ENCODE results near the gene CERCAM. TPM values are rescaled to one million over a fixed set of nuclear protein-coding genes. Genes with fewer than 3 reads are reported as not detected.
A peak's percentile ranks its signal among the peaks of the same experiment; 100 is the strongest.
"Not testable (repeated sequence)": the region's sequence is repeated elsewhere in the genome, so short reads cannot be mapped to it uniquely, and the experiment has no call there.

CERCAM gene
- total RNA-seq, 5 donors from 2014 or later (not counting 1 experiment from before 2014, with no cell fraction given), result 0.30 to 1.9 (median 1.3) TPM

DNA sequence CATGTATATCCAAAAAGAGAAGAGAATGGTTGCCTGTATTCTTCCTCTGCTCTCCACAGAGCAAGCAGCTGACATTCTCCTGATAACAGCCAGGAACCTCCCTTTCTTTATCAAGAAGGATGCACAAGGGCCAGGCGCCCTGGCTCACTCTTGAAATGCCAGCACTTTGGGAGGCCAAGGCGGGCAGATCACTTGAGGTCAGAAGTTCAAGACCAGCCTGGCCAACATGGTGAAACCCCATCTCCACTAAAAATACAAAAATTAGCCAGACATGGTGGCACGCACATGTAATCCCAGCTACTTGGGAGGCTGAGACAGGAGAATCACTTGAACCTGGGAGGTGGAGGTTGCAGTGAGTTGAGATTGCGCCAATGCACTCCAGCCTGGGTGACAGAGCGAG, 25.8 kb downstream of the CERCAM start:
- H3K9me3 Mint-ChIP-seq; H3K9me3 ChIP-seq; H3K27me3 ChIP-seq (replicated peaks in 1 of 2; ENCODE audit: control insufficient read depth in 2 of 2, extremely low read depth in 1 of 2, insufficient read depth in 2 of 2, low read length in 1 of 2); H3K27ac ChIP-seq (ENCODE audit: low read length); H3K4me1 Mint-ChIP-seq; H3K27me3 Mint-ChIP-seq; CTCF ChIA-PET; H3K4me3 Mint-ChIP-seq; ATAC-seq (replicated peaks in 1 of 4); H3K27ac Mint-ChIP-seq; H3K36me3 Mint-ChIP-seq; POLR2A ChIA-PET; H3K4me3 ChIP-seq (ENCODE audit: control insufficient read depth in 1 of 2, extremely low read depth in 1 of 2, low read length in 1 of 2); H3K36me3 ChIP-seq (ENCODE audit: control insufficient read depth in 2 of 2, extremely low read depth in 1 of 2, insufficient read depth in 1 of 2, low read length in 1 of 2); DNase-seq; H3K4me1 ChIP-seq (ENCODE audit: control insufficient read depth in 1 of 2, extremely low read depth in 1 of 2, insufficient read depth in 2 of 2, low read length in 2 of 2): not testable (repeated sequence)
- WGBS (ENCODE audit: insufficient coverage), result no CpG with 5 or more reads among the region's 5 CpGs

DNA sequence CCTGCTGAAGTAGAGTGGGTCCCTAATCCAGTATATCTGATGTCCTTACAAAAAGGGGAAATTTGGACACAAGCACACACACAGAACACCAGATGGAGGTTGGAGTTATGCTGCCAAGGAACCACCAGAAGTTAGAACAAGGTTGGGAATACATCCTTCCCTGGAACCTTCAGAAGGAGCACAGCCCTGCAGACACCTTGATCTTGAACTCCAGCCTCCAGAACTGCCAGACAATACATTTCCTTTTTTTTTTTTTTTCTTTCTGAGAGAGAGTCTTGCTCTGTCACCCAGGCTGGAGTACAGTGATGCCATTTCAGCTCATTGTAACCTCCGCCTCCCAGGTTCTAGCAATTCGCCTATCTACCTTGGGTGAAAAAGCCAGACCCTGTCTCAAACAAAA, 28.1 kb downstream of the CERCAM start:
- Histone ChIP-seq H3K36me3 (ENCODE audit: control insufficient read depth in 2 of 2, extremely low read depth in 1 of 2, insufficient read depth in 1 of 2, low read length in 1 of 2) (no peaks in the 10 kb centered on the region), H3K27ac (ENCODE audit: low read length) (no peak overlapping the region), H3K4me3 (ENCODE audit: control insufficient read depth in 1 of 2, extremely low read depth in 1 of 2, low read length in 1 of 2) (no peak overlapping the region), H3K9me3 (no peaks in the 10 kb centered on the region), H3K27me3 (replicated peaks in 1 of 2; ENCODE audit: control insufficient read depth in 2 of 2, extremely low read depth in 1 of 2, insufficient read depth in 2 of 2, low read length in 1 of 2) (no peaks in the 10 kb centered on the region), H3K4me1 (ENCODE audit: control insufficient read depth in 1 of 2, extremely low read depth in 1 of 2, insufficient read depth in 2 of 2, low read length in 2 of 2) (no peaks in the 10 kb centered on the region)
- Mint-ChIP-seq H3K27me3 (no peaks in the 10 kb centered on the region), H3K4me3 (no peak overlapping the region), H3K36me3 (no peaks in the 10 kb centered on the region), H3K4me1 (no peaks in the 10 kb centered on the region), H3K27ac (no peak overlapping the region), H3K9me3 (no peaks in the 10 kb centered on the region)
- no CpG with 5 or more reads among the region's 2 CpGs for WGBS (ENCODE audit: insufficient coverage)
- DNase-seq (no peak), ATAC-seq (replicated peaks in 1 of 4) (no peak)
- ChIA-PET CTCF (no interaction called here), POLR2A (interaction anchor here in 1 of 2 donors (0.6 kb wide), 1 partner anchor 199 kb away, joined by 3 read pairs; no protein-coding TSS in a partner anchor)

- peaks cover 5 to 6% of the 10 kb centered on the region in 2 donors for H3K36me3 ChIP-seq (ENCODE audit: control insufficient read depth in 2 of 2, extremely low read depth in 1 of 2, insufficient read depth in 1 of 2, low read length in 1 of 2)
- no peak for ATAC-seq (replicated peaks in 1 of 4)
- DNase-seq, result no peak
- no peaks in the 10 kb centered on the region for H3K9me3 ChIP-seq
- Mint-ChIP-seq H3K4me1 (peaks cover 16 to 21% (median 21%) of the 10 kb centered on the region in 3 donors), H3K27me3 (no peaks in the 10 kb centered on the region), H3K4me3 (peak overlapping the region; percentile 17 to 88 (median 50)), H3K27ac (peak overlapping the region; percentile 2 to 57), H3K9me3 (no peaks in the 10 kb centered on the region), H3K36me3 (peaks cover 7% of the 10 kb centered on the region)
- ChIA-PET CTCF (interaction anchor here in 1 of 2 donors (1.7 kb wide), 1 partner anchor 95 kb away, joined by 4 read pairs; no protein-coding TSS in a partner anchor), POLR2A (no interaction called here)
- peaks cover 0 to 14% of the 10 kb centered on the region in 2 experiments for H3K4me1 ChIP-seq (ENCODE audit: control insufficient read depth in 1 of 2, extremely low read depth in 1 of 2, insufficient read depth in 2 of 2, low read length in 2 of 2)
- 88% methylated on average over 7 of the region's 14 CpGs for WGBS (ENCODE audit: insufficient coverage)
- H3K27me3 ChIP-seq (replicated peaks in 1 of 2; ENCODE audit: control insufficient read depth in 2 of 2, extremely low read depth in 1 of 2, insufficient read depth in 2 of 2, low read length in 1 of 2), result no peaks in the 10 kb centered on the region
- H3K4me3 ChIP-seq (ENCODE audit: control insufficient read depth in 1 of 2, extremely low read depth in 1 of 2, low read length in 1 of 2), result no peak overlapping the region
- H3K27ac ChIP-seq (ENCODE audit: low read length), result no peak overlapping the region
Observed at GRCh38 chr9:128454991-128455390, 34.3 kb downstream of the CERCAM start.

DNA sequence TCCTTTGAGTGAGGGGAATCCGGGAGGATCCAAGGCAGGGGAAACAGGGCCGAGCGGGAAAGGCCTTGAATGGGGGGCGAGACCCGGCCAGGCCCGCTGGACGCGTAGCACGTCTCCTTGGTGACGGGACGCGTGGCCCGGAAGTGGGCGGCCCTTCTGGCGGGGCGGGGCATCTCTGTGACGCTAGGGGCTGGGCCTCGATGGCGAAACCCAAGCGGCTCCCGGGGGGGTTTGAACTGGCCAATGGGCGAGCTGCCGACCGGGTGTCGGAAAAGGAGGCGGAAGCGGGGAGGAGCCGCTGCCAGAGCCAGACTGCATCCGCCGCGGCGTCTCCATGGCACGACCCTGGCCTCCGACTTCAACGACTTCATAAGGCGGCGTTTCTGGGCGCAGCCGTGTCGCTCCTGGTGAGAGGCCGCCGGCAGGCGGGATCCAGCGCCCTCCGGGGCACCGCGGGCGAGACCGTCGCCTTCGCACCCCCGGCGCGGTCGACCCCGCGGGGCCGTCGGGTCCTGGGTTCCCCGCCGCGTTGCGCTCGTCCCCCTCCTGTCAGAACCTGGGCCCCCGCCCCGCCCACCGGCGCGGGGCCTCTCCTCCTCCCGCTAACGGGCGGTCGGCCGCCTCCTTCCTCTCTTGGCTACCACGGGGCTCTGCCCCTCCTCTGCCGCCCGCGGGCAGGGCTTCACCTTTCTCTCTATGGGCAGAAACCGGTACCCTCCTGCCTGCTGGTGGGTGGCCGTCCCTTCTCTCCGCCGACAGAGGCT, 35.4 kb downstream of the CERCAM start, which contains the start of gene ODF2:
TSS of gene ODF2 (plus strand) at position 158 of the 764 bp plus-strand sequence. CDS start at position 244, 86 bp downstream.
- no peaks in the 10 kb centered on the region for H3K27me3 Mint-ChIP-seq
- H3K4me3 ChIP-seq (ENCODE audit: control insufficient read depth in 1 of 2, extremely low read depth in 1 of 2, low read length in 1 of 2), result peak within 1 kb of the TSS; percentile 77 to 83
- peak within 1 kb of the TSS; percentile 83 to 87 for H3K27ac Mint-ChIP-seq
- no peaks in the 10 kb centered on the region for H3K27me3 ChIP-seq (replicated peaks in 1 of 2; ENCODE audit: control insufficient read depth in 2 of 2, extremely low read depth in 1 of 2, insufficient read depth in 2 of 2, low read length in 1 of 2)
- H3K4me3 Mint-ChIP-seq, result peak within 1 kb of the TSS; percentile 82 to 88 (median 87)
- no peaks in the 10 kb centered on the region for H3K9me3 Mint-ChIP-seq
- H3K4me1 ChIP-seq (ENCODE audit: control insufficient read depth in 1 of 2, extremely low read depth in 1 of 2, insufficient read depth in 2 of 2, low read length in 2 of 2), result peaks cover 0 to 16% of the 10 kb centered on the region in 2 experiments
- WGBS (ENCODE audit: insufficient coverage), result 0% methylated on average over 82 of the region's 82 CpGs
- ChIA-PET CTCF (interaction anchor here in 1 of 2 donors (1.7 kb wide), 1 partner anchor 94 kb away, joined by 4 read pairs; no protein-coding TSS in a partner anchor), POLR2A (no interaction called here)
- H3K9me3 ChIP-seq, result no peaks in the 10 kb centered on the region
- H3K27ac ChIP-seq (ENCODE audit: low read length), result peak within 1 kb of the TSS; percentile 74
- H3K4me1 Mint-ChIP-seq, result peaks cover 16 to 21% (median 21%) of the 10 kb centered on the region in 3 donors
- peaks cover 5 to 16% of the 10 kb centered on the region in 2 donors for H3K36me3 ChIP-seq (ENCODE audit: control insufficient read depth in 2 of 2, extremely low read depth in 1 of 2, insufficient read depth in 1 of 2, low read length in 1 of 2)
- H3K36me3 Mint-ChIP-seq, result peaks cover 14% of the 10 kb centered on the region
- peak; percentile 96 to 99 (median 98) for DNase-seq
- peak; percentile 87 to 91 (median 88) for ATAC-seq (replicated peaks in 1 of 4)

GRCh38 chr9:128456613-128457061, 36.0 kb downstream of the CERCAM start:
- peaks cover 18% of the 10 kb centered on the region for H3K36me3 Mint-ChIP-seq

GRCh38 chr9:128457207-128457606, 36.5 kb downstream of the CERCAM start:
- no peak for DNase-seq
- H3K27me3 Mint-ChIP-seq, result no peaks in the 10 kb centered on the region
- peaks cover 0 to 16% of the 10 kb centered on the region in 2 experiments for H3K4me1 ChIP-seq (ENCODE audit: control insufficient read depth in 1 of 2, extremely low read depth in 1 of 2, insufficient read depth in 2 of 2, low read length in 2 of 2)
- peaks cover 5 to 26% of the 10 kb centered on the region in 2 donors for H3K36me3 ChIP-seq (ENCODE audit: control insufficient read depth in 2 of 2, extremely low read depth in 1 of 2, insufficient read depth in 1 of 2, low read length in 1 of 2)
- ChIA-PET CTCF (no interaction called here), POLR2A (interaction anchor here in 1 of 2 donors (1.0 kb wide), 1 partner anchor 48 kb away, joined by 3 read pairs; no protein-coding TSS in a partner anchor)
- H3K27me3 ChIP-seq (replicated peaks in 1 of 2; ENCODE audit: control insufficient read depth in 2 of 2, extremely low read depth in 1 of 2, insufficient read depth in 2 of 2, low read length in 1 of 2), result no peaks in the 10 kb centered on the region
- H3K9me3 Mint-ChIP-seq, result no peaks in the 10 kb centered on the region
- H3K4me3 Mint-ChIP-seq, result peak overlapping the region; percentile 64 to 88 (median 82)
- H3K4me1 Mint-ChIP-seq, result peaks cover 16 to 21% (median 21%) of the 10 kb centered on the region in 3 donors
- no peaks in the 10 kb centered on the region for H3K9me3 ChIP-seq
- WGBS (ENCODE audit: insufficient coverage), result 53% methylated on average over 9 of the region's 14 CpGs
- H3K27ac Mint-ChIP-seq, result peak overlapping the region in 1 of 2 donors; percentile 83
- H3K4me3 ChIP-seq (ENCODE audit: control insufficient read depth in 1 of 2, extremely low read depth in 1 of 2, low read length in 1 of 2), result peak overlapping the region; percentile 77 to 83
- H3K36me3 Mint-ChIP-seq, result peaks cover 22% of the 10 kb centered on the region
- ATAC-seq (replicated peaks in 1 of 4), result no peak
- H3K27ac ChIP-seq (ENCODE audit: low read length), result no peak overlapping the region

More at GRCh38 chr9:128456613-128457061, 36.0 kb downstream of the CERCAM start:
- ChIA-PET POLR2A (interaction anchor here in 1 of 2 donors (1.0 kb wide), 1 partner anchor 49 kb away, joined by 3 read pairs; no protein-coding TSS in a partner anchor), CTCF (no interaction called here)
- Mint-ChIP-seq H3K9me3 (no peaks in the 10 kb centered on the region), H3K4me3 (peak overlapping the region; percentile 82 to 88 (median 87)), H3K27me3 (no peaks in the 10 kb centered on the region), H3K4me1 (peaks cover 16 to 21% (median 21%) of the 10 kb centered on the region in 3 donors), H3K27ac (peak overlapping the region; percentile 83 to 87)
- Histone ChIP-seq H3K36me3 (ENCODE audit: control insufficient read depth in 2 of 2, extremely low read depth in 1 of 2, insufficient read depth in 1 of 2, low read length in 1 of 2) (peaks cover 5 to 20% of the 10 kb centered on the region in 2 donors), H3K27ac (ENCODE audit: low read length) (peak overlapping the region; percentile 74), H3K4me3 (ENCODE audit: control insufficient read depth in 1 of 2, extremely low read depth in 1 of 2, low read length in 1 of 2) (peak overlapping the region; percentile 77 to 83), H3K9me3 (no peaks in the 10 kb centered on the region), H3K27me3 (replicated peaks in 1 of 2; ENCODE audit: control insufficient read depth in 2 of 2, extremely low read depth in 1 of 2, insufficient read depth in 2 of 2, low read length in 1 of 2) (no peaks in the 10 kb centered on the region), H3K4me1 (ENCODE audit: control insufficient read depth in 1 of 2, extremely low read depth in 1 of 2, insufficient read depth in 2 of 2, low read length in 2 of 2) (peaks cover 0 to 16% of the 10 kb centered on the region in 2 experiments)
- WGBS (ENCODE audit: insufficient coverage), result under 1% methylated on average over 47 of the region's 48 CpGs
- ATAC-seq (replicated peaks in 1 of 4), result peak; percentile 54 to 63 (median 57)
- peak; percentile 18 to 77 (median 46) for DNase-seq
